Suprapubic skin (tissue), 4 donors: ENCODE measurements around the gene AMPH.
"Not testable (repeated sequence)": the region's sequence is repeated elsewhere in the genome, so short reads cannot be mapped to it uniquely, and the experiment has no call there.

Experiments
- POLR2A ChIP-seq, 2 donors: fragments of 450-650 bp; IDR thresholded peaks; one replicate each; pipeline ENCODE4 v1.6.1; 2017; ENCODE audit warnings: antibody characterized with exemption in 2 of 2, mild to moderate bottlenecking in 2 of 2, moderate library complexity in 2 of 2
- POLR2AphosphoS5 ChIP-seq, 3 donors: sonication (generic); formaldehyde crosslinking; IDR thresholded peaks; one replicate each; pipeline ENCODE4 v1.6.1; 2017; ENCODE audit warnings: antibody characterized with exemption in 3 of 3
- TF ChIP-seq, protein P1 (sequence below), 2 donors: fragments of 200-600 bp in 1 of 2; fragments of 450-650 bp in 1 of 2; sonication (generic) in 1 of 2; IDR thresholded peaks; one replicate each; pipeline ENCODE4 v1.5.1; 2016 to 2019; ENCODE audit warnings: antibody characterized with exemption in 2 of 2, mild to moderate bottlenecking in 1 of 2, moderate library complexity in 1 of 2

DNA sequence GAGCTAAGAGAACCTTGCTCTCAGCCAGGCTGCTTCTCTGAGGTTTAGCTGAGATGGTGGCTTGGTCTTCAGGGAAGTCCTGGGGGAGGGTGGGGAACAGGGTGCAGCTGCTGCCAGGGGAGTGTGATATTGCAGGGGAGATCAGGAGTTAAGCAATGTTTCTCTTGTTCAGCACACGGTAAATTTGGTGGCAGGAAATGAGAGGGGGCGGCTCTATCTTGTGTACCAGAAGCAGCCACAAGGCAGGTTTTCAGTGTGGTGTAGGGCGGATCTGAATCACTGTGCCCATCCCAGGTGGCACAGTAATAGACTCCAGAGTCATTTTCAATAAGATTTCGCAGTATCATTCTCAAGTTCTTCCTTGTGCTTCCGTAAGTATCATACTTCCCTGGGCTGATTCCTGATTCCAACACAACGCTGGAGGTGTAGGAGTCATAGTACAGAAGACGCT lies 277.7 kb downstream of the AMPH start:
- TF ChIP-seq, protein P1, sequence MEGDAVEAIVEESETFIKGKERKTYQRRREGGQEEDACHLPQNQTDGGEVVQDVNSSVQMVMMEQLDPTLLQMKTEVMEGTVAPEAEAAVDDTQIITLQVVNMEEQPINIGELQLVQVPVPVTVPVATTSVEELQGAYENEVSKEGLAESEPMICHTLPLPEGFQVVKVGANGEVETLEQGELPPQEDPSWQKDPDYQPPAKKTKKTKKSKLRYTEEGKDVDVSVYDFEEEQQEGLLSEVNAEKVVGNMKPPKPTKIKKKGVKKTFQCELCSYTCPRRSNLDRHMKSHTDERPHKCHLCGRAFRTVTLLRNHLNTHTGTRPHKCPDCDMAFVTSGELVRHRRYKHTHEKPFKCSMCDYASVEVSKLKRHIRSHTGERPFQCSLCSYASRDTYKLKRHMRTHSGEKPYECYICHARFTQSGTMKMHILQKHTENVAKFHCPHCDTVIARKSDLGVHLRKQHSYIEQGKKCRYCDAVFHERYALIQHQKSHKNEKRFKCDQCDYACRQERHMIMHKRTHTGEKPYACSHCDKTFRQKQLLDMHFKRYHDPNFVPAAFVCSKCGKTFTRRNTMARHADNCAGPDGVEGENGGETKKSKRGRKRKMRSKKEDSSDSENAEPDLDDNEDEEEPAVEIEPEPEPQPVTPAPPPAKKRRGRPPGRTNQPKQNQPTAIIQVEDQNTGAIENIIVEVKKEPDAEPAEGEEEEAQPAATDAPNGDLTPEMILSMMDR (IDR thresholded peaks at IDR 0.05): not testable (repeated sequence)
- TF ChIP-seq POLR2AphosphoS5, POLR2A (IDR thresholded peaks at IDR 0.05): not testable (repeated sequence)
